Trophoblast cell (in vitro differentiated cells and primary cell): Measurements from ENCODE around the gene PLEKHM3.

ENCODE experiments used
- DNase-seq, 2 donors: peaks; one replicate each; pipeline ENCODE4 v3.0.0-alpha.2; 2016
- H2AFZ ChIP-seq: 2 replicates; pipeline ENCODE4 v1.6.1; 2013; ENCODE audit warnings: low read length, moderate library complexity, mild to moderate bottlenecking; ENCODE audit not compliant: insufficient read depth, poor library complexity
- H2AK5ac ChIP-seq: 2 replicates; pipeline ENCODE4 v1.6.1; 2013; ENCODE audit warnings: mild to moderate bottlenecking, low read length
- H2BK120ac ChIP-seq: 2 replicates; pipeline ENCODE4 v1.6.1; 2013; ENCODE audit warnings: low read length, mild to moderate bottlenecking, moderate library complexity; ENCODE audit not compliant: insufficient read depth, poor library complexity
- H2BK12ac ChIP-seq: 2 replicates; pipeline ENCODE4 v1.6.1; 2013; ENCODE audit warnings: mild to moderate bottlenecking, low read length, moderate library complexity
- H2BK5ac ChIP-seq: 2 replicates; pipeline ENCODE4 v1.6.1; 2013; ENCODE audit warnings: low read length, low read depth, moderate library complexity, mild to moderate bottlenecking; ENCODE audit not compliant: poor library complexity
- H3K14ac ChIP-seq: 2 replicates; pipeline ENCODE4 v1.6.1; 2013; ENCODE audit warnings: mild to moderate bottlenecking, low read length
- H3K18ac ChIP-seq: 2 replicates; pipeline ENCODE4 v1.6.1; 2013; ENCODE audit warnings: mild to moderate bottlenecking, low read length
- H3K23ac ChIP-seq: 2 replicates; pipeline ENCODE4 v1.6.1; 2013; ENCODE audit warnings: low read length
- H3K27ac ChIP-seq: 2 replicates; pipeline ENCODE4 v1.5.1; 2013; ENCODE audit warnings: low read depth, mild to moderate bottlenecking, inconsistent platforms, low read length, moderate library complexity
- H3K27me3 ChIP-seq: 2 replicates; pipeline ENCODE4 v1.6.1; 2013; ENCODE audit warnings: inconsistent platforms, mild to moderate bottlenecking, low read length, moderate library complexity; ENCODE audit not compliant: insufficient read depth
- H3K36me3 ChIP-seq, 2 experiments: 1 replicate in 1 of 2; 2 replicates in 1 of 2; pipeline ENCODE4 v1.6.1; 2013; ENCODE audit warnings: low read length in 2 of 2, mild to moderate bottlenecking in 2 of 2, moderate library complexity in 1 of 2; ENCODE audit not compliant: insufficient read depth in 2 of 2, control insufficient read depth in 1 of 2
- H3K4ac ChIP-seq: 2 replicates; pipeline ENCODE4 v1.6.1; 2013; ENCODE audit warnings: low read depth, mild to moderate bottlenecking, low read length, moderate library complexity
- H3K4me1 ChIP-seq, 2 experiments: 1 replicate in 1 of 2; 2 replicates in 1 of 2; pipeline ENCODE4 v1.6.1; 2013; ENCODE audit warnings: low read length in 2 of 2, mild to moderate bottlenecking in 2 of 2, moderate library complexity in 1 of 2; ENCODE audit not compliant: insufficient read depth in 2 of 2, control insufficient read depth in 1 of 2
- H3K4me2 ChIP-seq: 2 replicates; pipeline ENCODE4 v1.6.1; 2013; ENCODE audit warnings: inconsistent platforms, mild to moderate bottlenecking, low read length, moderate library complexity
- H3K4me3 ChIP-seq: 2 replicates; pipeline ENCODE4 v1.5.1; 2013; ENCODE audit warnings: mild to moderate bottlenecking, low read depth, low read length, inconsistent platforms
- H3K79me1 ChIP-seq: one replicate; pipeline ENCODE4 v1.6.1; 2013; ENCODE audit warnings: low read length
- H3K79me2 ChIP-seq: 2 replicates; pipeline ENCODE4 v1.6.1; 2013; ENCODE audit warnings: low read length, mild to moderate bottlenecking; ENCODE audit not compliant: control insufficient read depth, insufficient read depth, poor library complexity
- H3K9ac ChIP-seq: 2 replicates; pipeline ENCODE4 v1.6.1; 2013; ENCODE audit warnings: mild to moderate bottlenecking, low read length
- H3K9me3 ChIP-seq: 2 replicates; pipeline ENCODE4 v1.6.1; 2013; ENCODE audit warnings: low read depth, mild to moderate bottlenecking, control low read depth, inconsistent platforms, low read length; ENCODE audit not compliant: insufficient read depth
- H4K12ac ChIP-seq: 2 replicates; pipeline ENCODE4 v1.6.1; 2013; ENCODE audit warnings: low read depth, mild to moderate bottlenecking, low read length, moderate library complexity
- H4K8ac ChIP-seq: 2 replicates; pipeline ENCODE4 v1.6.1; 2013; ENCODE audit warnings: low read depth, mild to moderate bottlenecking, low read length, moderate library complexity
- H4K91ac ChIP-seq: one replicate; pipeline ENCODE4 v1.6.1; 2013; ENCODE audit warnings: low read depth, mild to moderate bottlenecking, low read length, moderate library complexity
- WGBS: extraction: QIAGEN DNeasy Blood & Tissue Kit; methylation state at CpG from one replicate; pipeline ENCODE4 v1.1.7; 2013; ENCODE audit warnings: missing lambda C conversion rate; ENCODE audit not compliant: insufficient read length, insufficient coverage; ENCODE audit errors: extremely low coverage; 5-methylcytosine and 5-hydroxymethylcytosine counted together

Gene PLEKHM3

DNA sequence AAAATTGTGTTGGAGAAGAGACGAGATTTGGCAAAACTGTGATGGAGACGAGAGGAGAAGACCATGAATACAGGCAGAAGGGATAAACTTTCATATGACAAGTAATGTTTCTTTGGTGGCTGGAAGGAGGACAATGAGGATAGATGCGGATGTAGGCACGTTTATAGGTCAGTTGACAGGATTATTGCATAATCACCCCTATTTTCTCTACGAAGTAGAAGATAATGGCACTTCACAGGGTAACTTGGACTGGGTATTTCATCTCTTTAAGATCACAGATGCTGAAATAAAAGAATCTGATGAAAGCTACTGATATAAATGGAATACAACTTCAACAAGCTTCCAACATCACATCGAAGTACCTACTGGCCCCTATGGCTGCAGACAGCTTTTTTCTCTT is 81.0 kb downstream of the PLEKHM3 start:
- Histone ChIP-seq H3K79me1 (no peaks in the 10 kb centered on the region), H2BK5ac (no peak overlapping the region), H2BK12ac (no peak overlapping the region), H3K79me2 (no peaks in the 10 kb centered on the region), H2AK5ac (no peak overlapping the region), H3K9me3 (no peaks in the 10 kb centered on the region), H3K36me3 (no peaks in the 10 kb centered on the region), H4K12ac (no peak overlapping the region), H3K27ac (no peak overlapping the region), H3K4me1 (no peaks in the 10 kb centered on the region), H3K18ac (no peak overlapping the region), H2AFZ (no peak overlapping the region), H3K23ac (no peak overlapping the region), H3K4ac (no peak overlapping the region), H4K8ac (no peak overlapping the region), H4K91ac (no peak overlapping the region), H3K14ac (no peak overlapping the region), H3K27me3 (no peaks in the 10 kb centered on the region), H3K4me3 (no peak overlapping the region), H2BK120ac (no peak overlapping the region), H3K9ac (no peak overlapping the region), H3K4me2 (no peak overlapping the region)
- no CpG with 5 or more reads among the region's 6 CpGs for WGBS
- DNase-seq, result peak in 1 of 2 donors; percentile 58

DNA sequence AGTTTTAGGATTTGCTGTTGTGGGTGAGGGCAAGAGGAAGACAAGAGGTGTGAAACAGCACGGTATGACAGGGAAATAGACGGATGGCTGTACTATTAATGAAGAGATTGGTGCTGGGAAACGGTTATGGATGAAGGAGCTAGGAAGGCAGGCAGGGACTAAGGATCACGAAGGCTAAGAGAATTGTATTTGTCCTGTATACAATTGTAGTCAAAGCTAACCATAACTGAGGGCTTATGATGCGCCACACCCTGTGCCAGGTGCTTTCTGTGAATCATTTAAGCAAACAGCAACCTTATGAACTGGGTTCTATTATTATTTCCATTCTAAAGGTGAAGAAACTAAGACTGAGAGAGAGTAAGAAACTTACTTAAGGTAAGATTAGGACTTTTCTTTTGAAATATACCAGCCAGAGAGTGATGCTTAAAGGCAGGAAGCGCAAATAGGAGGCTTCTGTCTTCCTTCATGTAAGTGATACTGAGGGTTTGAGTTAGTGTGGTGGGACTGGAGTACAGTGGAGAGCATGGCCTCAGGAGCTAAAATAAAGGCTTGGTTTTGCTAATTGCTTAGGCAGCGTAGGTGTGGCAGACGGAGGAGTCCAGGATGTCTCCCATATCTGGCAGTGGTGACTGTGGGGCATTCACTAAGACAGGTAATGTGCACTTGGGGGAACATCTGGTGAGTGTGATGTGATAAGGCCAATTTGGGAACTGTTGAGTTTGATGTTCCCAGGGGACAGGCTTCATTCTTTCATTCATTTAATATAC is 85.8 kb downstream of the PLEKHM3 start:
- H3K4me3 ChIP-seq, result no peak overlapping the region
- WGBS, result no CpG with 5 or more reads among the region's 8 CpGs
- no peaks in the 10 kb centered on the region for H3K79me2 ChIP-seq
- H3K4me2 ChIP-seq, result no peak overlapping the region
- no peak overlapping the region for H4K91ac ChIP-seq
- H4K12ac ChIP-seq, result no peak overlapping the region
- H3K14ac ChIP-seq, result no peak overlapping the region
- H2BK5ac ChIP-seq, result no peak overlapping the region
- no peaks in the 10 kb centered on the region for H3K9me3 ChIP-seq
- no peak overlapping the region for H3K23ac ChIP-seq
- no peak overlapping the region for H4K8ac ChIP-seq
- H3K18ac ChIP-seq, result no peak overlapping the region
- H3K9ac ChIP-seq, result no peak overlapping the region
- no peaks in the 10 kb centered on the region for H3K27me3 ChIP-seq
- H3K36me3 ChIP-seq, result no peaks in the 10 kb centered on the region
- peaks cover 0 to 4% of the 10 kb centered on the region in 2 experiments for H3K4me1 ChIP-seq
- H2BK120ac ChIP-seq, result no peak overlapping the region
- H3K4ac ChIP-seq, result no peak overlapping the region
- no peaks in the 10 kb centered on the region for H3K79me1 ChIP-seq
- H2AFZ ChIP-seq, result no peak overlapping the region
- no peak overlapping the region for H2AK5ac ChIP-seq
- no peak overlapping the region for H2BK12ac ChIP-seq
- DNase-seq, result no peak
- H3K27ac ChIP-seq, result no peak overlapping the region

DNA sequence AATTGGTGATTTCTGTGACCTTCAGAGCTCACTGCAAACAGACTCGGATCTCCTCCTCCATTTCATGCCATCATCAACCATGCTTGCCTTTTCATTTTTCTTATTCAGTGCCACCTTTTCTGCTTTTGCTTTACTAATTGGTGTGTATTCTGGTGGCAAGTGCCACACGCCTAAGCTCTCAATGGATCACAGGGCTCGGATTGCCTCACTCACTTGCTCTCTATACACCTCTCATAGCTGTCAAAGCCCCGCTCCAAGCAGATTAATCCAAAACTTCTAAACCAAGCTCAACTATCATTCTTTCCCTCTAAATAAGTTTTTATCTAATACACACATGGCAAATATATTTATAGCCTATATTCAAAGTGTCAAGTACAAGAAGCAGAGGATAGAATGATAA is 86.4 kb downstream of the PLEKHM3 start:
- no CpG with 5 or more reads among the region's 4 CpGs for WGBS
- no peak overlapping the region for H4K8ac ChIP-seq
- H3K9me3 ChIP-seq, result no peaks in the 10 kb centered on the region
- no peak overlapping the region for H2AFZ ChIP-seq
- H3K4ac ChIP-seq, result no peak overlapping the region
- no peak overlapping the region for H2AK5ac ChIP-seq
- H3K27ac ChIP-seq, result no peak overlapping the region
- no peak for DNase-seq
- H3K36me3 ChIP-seq, result no peaks in the 10 kb centered on the region
- H2BK12ac ChIP-seq, result no peak overlapping the region
- H3K4me1 ChIP-seq, result peaks cover 0 to 4% of the 10 kb centered on the region in 2 experiments
- H2BK120ac ChIP-seq, result no peak overlapping the region
- no peak overlapping the region for H3K14ac ChIP-seq
- no peak overlapping the region for H3K4me3 ChIP-seq
- H4K12ac ChIP-seq, result no peak overlapping the region
- H4K91ac ChIP-seq, result no peak overlapping the region
- no peak overlapping the region for H3K4me2 ChIP-seq
- H3K18ac ChIP-seq, result no peak overlapping the region
- H3K27me3 ChIP-seq, result no peaks in the 10 kb centered on the region
- H3K79me1 ChIP-seq, result no peaks in the 10 kb centered on the region
- no peaks in the 10 kb centered on the region for H3K79me2 ChIP-seq
- no peak overlapping the region for H3K9ac ChIP-seq
- no peak overlapping the region for H3K23ac ChIP-seq
- H2BK5ac ChIP-seq, result no peak overlapping the region

DNA sequence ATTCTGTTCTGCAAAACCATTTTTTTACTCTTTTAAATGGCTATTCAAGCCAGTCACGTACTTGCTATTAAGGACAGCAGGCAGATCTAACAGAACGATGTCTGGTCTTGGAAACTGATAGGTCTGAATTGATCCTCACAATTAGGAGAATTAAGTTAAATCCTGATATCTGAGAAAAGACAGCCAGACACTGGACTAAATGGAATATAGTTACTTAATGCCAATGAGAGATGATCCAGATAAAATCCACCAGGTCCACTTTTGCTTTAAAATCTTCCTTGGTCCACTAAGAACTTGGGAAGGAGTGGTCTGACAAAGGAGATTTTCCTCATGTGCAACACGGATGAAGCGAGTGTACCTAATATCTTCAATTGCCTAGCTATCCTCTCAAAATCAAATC is 86.9 kb downstream of the PLEKHM3 start:
- Histone ChIP-seq H3K79me1 (no peaks in the 10 kb centered on the region), H2AK5ac (no peak overlapping the region), H3K4me1 (peaks cover 0 to 4% of the 10 kb centered on the region in 2 experiments), H3K9me3 (no peaks in the 10 kb centered on the region), H3K36me3 (no peaks in the 10 kb centered on the region), H3K18ac (no peak overlapping the region), H3K4me3 (no peak overlapping the region), H3K27me3 (no peaks in the 10 kb centered on the region), H3K79me2 (no peaks in the 10 kb centered on the region), H4K91ac (no peak overlapping the region), H2AFZ (no peak overlapping the region), H4K8ac (no peak overlapping the region), H3K9ac (no peak overlapping the region), H2BK120ac (no peak overlapping the region), H3K4me2 (no peak overlapping the region), H3K4ac (no peak overlapping the region), H2BK12ac (no peak overlapping the region), H2BK5ac (no peak overlapping the region), H3K14ac (no peak overlapping the region), H3K27ac (no peak overlapping the region), H4K12ac (no peak overlapping the region), H3K23ac (no peak overlapping the region)
- no peak for DNase-seq
- no CpG with 5 or more reads among the region's 4 CpGs for WGBS
